Naive thymus-derived CD8-positive, alpha-beta T cell (primary cell): ENCODE results near the gene NACAD. TPM values are rescaled to one million over a fixed set of nuclear protein-coding genes. Genes with fewer than 3 reads are reported as not detected.
A peak's percentile ranks its signal among the peaks of the same experiment; 100 is the strongest.
"Not testable (repeated sequence)": the region's sequence is repeated elsewhere in the genome, so short reads cannot be mapped to it uniquely, and the experiment has no call there.

Experiments used
- ATAC-seq, 2 donors: fragments of 150-1000 bp; cut with Tn5 transposase in 1 of 2; sonication (Bioruptor Pico), chemical (Tn5 transposase) in 1 of 2; 1 replicate in 1 of 2; 2 replicates in 1 of 2; pipeline ENCODE4 v1.10.0; 2021; ENCODE audit warnings: mild to moderate bottlenecking in 2 of 2, moderate library complexity in 2 of 2
- POLR2A ChIA-PET: fragments of 350-600 bp; sonication (Branson Sonifier 250); formaldehyde crosslinking; loops from one replicate; lab custom pipeline; 2021; ENCODE audit warnings: antibody characterized with exemption; lab: Charles Lee
- DNase-seq, 10 donors: peaks; one replicate each; pipeline versions ENCODE4 v3.0.0 to v3.0.0-alpha.2; 2020 to 2022
- H3K27ac Mint-ChIP-seq, 10 donors: one replicate each; pipeline ENCODE4 v1.8.0; 2020 to 2022; ENCODE audit warnings: mild to moderate bottlenecking in 10 of 10, mixed read lengths in 10 of 10, moderate library complexity in 4 of 10, inconsistent platforms in 1 of 10
- H3K27me3 Mint-ChIP-seq, 5 donors: one replicate each; pipeline ENCODE4 v1.8.0; 2021 to 2022; ENCODE audit warnings: mixed read lengths in 5 of 5
- H3K36me3 Mint-ChIP-seq, 3 donors: one replicate each; pipeline ENCODE4 v1.8.0; 2020 to 2022; ENCODE audit warnings: mixed read lengths in 3 of 3, mild to moderate bottlenecking in 2 of 3, inconsistent platforms in 1 of 3
- H3K4me1 Mint-ChIP-seq, 4 donors: one replicate each; pipeline ENCODE4 v1.8.0; 2021 to 2022; ENCODE audit warnings: mixed read lengths in 4 of 4
- H3K4me3 Mint-ChIP-seq, 10 donors: one replicate each; pipeline ENCODE4 v1.8.0; 2020 to 2022; ENCODE audit warnings: mild to moderate bottlenecking in 10 of 10, mixed read lengths in 10 of 10, moderate library complexity in 6 of 10, inconsistent platforms in 1 of 10
- H3K9me3 Mint-ChIP-seq, 9 donors: one replicate each; pipeline ENCODE4 v1.8.0; 2020 to 2022; ENCODE audit warnings: mixed read lengths in 9 of 9, mild to moderate bottlenecking in 3 of 9, inconsistent platforms in 1 of 9, moderate library complexity in 1 of 9
- polyA plus RNA-seq, 3 donors: library from polyadenylated mRNA; unstranded; fragments of 300-500 nt; fragmentation: Illumina TruSeq; gene quantifications; one replicate each; pipeline ENCODE4 v1.2.3, GENCODE V29; 2021
- total RNA-seq, 8 experiments: library from RNA in 2 of 8; stranded (reverse) in 2 of 8; gene quantifications; one replicate each; pipeline ENCODE4 v1.2.3 and lab custom pipeline; 2021 to 2026

NACAD gene
- total and polyA plus RNA-seq, 5 experiments from 2014 or later: 0.06 to 0.16 (median 0.15) TPM

DNA sequence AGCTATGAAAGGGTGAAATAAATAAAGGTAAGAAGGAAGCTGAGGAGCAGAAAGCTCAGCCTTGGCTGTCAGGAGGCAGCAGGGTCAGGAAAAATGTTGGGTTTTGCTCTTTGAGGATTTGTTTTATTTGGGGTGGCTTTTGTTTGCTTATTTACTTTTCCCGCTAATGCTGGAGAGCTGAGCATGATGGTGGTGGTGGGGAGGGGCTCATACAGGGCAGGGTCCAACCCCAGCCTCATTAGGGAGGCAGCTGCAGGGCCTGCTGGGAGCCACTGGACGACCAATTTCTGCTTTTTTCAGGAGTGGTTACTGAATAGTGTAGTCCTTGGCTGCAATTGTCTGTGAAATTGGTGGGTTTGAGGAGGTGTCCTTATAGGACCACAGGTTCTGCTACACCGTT lies 52.5 kb downstream of the NACAD start:
- peaks cover 5 to 88% (median 21%) of the 10 kb centered on the region in 3 donors for H3K36me3 Mint-ChIP-seq
- DNase-seq (no peak), ATAC-seq (no peak)
- peaks cover 45 to 88% (median 81%) of the 10 kb centered on the region in 4 donors for H3K4me1 Mint-ChIP-seq
- POLR2A ChIA-PET: interaction anchor here (0.7 to 17.7 kb wide), 9 partner anchors 9 to 430 kb away, joined by 3 to 314 read pairs (median 5); partner anchors contain the start of genes CCM2 and MYO1G
- no peaks in the 10 kb centered on the region for H3K9me3 Mint-ChIP-seq
- H3K27ac Mint-ChIP-seq: peak overlapping the region; percentile 74 to 94 (median 90)
- no peaks in the 10 kb centered on the region for H3K27me3 Mint-ChIP-seq
- peak overlapping the region; percentile 62 to 90 (median 86) for H3K4me3 Mint-ChIP-seq

GRCh38 chr7:45035893-45036292 lies 52.9 kb downstream of the NACAD start:
- Mint-ChIP-seq H3K27me3 (no peaks in the 10 kb centered on the region), H3K4me1 (peaks cover 42 to 84% (median 80%) of the 10 kb centered on the region in 4 donors), H3K36me3 (peaks cover 5 to 84% (median 17%) of the 10 kb centered on the region in 3 donors), H3K9me3 (no peaks in the 10 kb centered on the region), H3K4me3 (peak overlapping the region; percentile 62 to 90 (median 86)), H3K27ac (peak overlapping the region; percentile 74 to 94 (median 90))
- POLR2A ChIA-PET: interaction anchor here (0.7 to 17.7 kb wide), 9 partner anchors 9 to 430 kb away, joined by 3 to 314 read pairs (median 5); partner anchors contain the start of genes CCM2 and MYO1G
- DNase-seq (peak in 2 of 10 donors; percentile 27 to 29), ATAC-seq (peak; percentile 37 to 66)

DNA sequence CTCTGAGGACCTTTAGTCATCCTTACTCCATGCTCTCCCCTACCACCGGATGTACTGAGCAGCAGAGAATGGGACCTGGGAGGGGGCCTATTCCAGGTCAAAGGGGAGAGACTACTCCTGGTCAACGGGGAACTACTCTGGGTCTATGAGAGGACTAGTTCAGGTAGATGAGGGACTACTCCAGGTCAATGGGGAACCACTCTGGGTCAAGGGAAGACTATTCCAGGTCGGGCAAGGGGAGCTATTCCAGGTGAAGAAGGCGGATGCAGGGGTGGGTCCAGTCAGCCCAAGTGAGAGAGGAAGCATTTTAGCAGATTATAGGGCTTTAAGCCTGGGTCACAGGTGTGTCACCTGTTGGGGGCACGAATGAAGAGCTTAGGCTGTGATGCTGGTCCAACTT lies 53.4 kb downstream of the NACAD start:
- ATAC-seq (no peak), DNase-seq (no peak)
- H3K27me3 Mint-ChIP-seq: no peaks in the 10 kb centered on the region
- H3K9me3 Mint-ChIP-seq: no peaks in the 10 kb centered on the region
- POLR2A ChIA-PET: interaction anchor here (0.7 to 17.7 kb wide), 9 partner anchors 8 to 429 kb away, joined by 3 to 314 read pairs (median 4); partner anchors contain the start of genes CCM2 and MYO1G
- peaks cover 39 to 82% (median 79%) of the 10 kb centered on the region in 4 donors for H3K4me1 Mint-ChIP-seq
- H3K4me3 Mint-ChIP-seq: peak overlapping the region; percentile 32 to 90 (median 86)
- peaks cover 5 to 79% (median 15%) of the 10 kb centered on the region in 3 donors for H3K36me3 Mint-ChIP-seq
- H3K27ac Mint-ChIP-seq: peak overlapping the region; percentile 43 to 85 (median 78)

DNA sequence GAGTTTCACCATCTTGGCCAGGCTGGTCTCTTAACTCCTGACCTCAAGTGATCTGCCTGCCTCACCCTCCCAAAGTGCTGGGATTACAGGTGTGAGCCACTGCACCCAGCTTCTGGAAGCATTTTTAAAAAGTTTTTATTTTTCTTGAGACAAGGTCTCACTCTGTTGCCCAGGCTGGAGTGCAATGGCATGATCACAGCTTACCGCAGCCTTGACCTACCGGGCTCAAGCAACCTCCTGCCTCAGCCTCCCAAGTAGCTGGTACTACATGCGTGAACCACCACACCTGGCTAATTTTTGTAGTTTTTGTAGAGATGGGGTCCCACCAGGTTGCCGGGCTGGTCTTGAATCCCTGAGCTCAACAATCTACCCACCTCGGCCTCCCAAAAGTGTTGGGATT lies 54.1 kb downstream of the NACAD start:
- peaks cover 5 to 77% (median 15%) of the 10 kb centered on the region in 3 donors for H3K36me3 Mint-ChIP-seq
- H3K4me3 Mint-ChIP-seq: peak overlapping the region in 8 of 10 donors; percentile 25 to 90 (median 50)
- H3K27ac Mint-ChIP-seq: peak overlapping the region in 8 of 10 donors; percentile 4 to 93 (median 76)

DNA sequence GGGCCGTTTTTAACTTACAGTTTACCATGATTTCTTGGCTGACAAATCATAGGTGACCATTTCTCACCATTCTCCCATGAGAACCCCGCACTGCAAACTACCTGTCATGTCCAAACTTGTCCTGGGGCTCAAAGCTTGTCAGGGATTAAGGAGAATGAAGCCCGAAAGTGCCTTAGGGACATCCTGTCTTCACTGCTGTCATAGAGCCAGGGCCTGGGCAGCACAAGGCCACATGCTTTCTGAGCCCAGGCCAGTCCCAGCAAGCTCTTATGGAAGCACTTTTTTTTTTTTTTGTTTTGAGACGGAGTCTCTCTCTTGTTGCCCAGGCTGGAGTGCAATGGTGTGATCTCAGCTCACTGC lies 54.9 kb downstream of the NACAD start:
- DNase-seq (no peak), ATAC-seq (no peak)
- H3K4me1 Mint-ChIP-seq: peaks cover 39 to 91% (median 86%) of the 10 kb centered on the region in 4 donors
- peak overlapping the region in 9 of 10 donors; percentile 68 to 93 (median 88) for H3K27ac Mint-ChIP-seq
- H3K9me3 Mint-ChIP-seq: no peaks in the 10 kb centered on the region
- no peaks in the 10 kb centered on the region for H3K27me3 Mint-ChIP-seq
- peak overlapping the region; percentile 48 to 89 (median 82) for H3K4me3 Mint-ChIP-seq
- H3K36me3 Mint-ChIP-seq: peaks cover 4 to 71% (median 10%) of the 10 kb centered on the region in 3 donors
- POLR2A ChIA-PET: interaction anchor here (0.5 to 17.7 kb wide), 6 partner anchors 20 to 136 kb away, joined by 3 to 314 read pairs (median 4); partner anchors contain the start of genes CCM2 and MYO1G

More for the DNA sequence above, 54.1 kb downstream of the NACAD start:
- H3K4me1 Mint-ChIP-seq: peaks cover 41 to 87% (median 84%) of the 10 kb centered on the region in 4 donors
- POLR2A ChIA-PET: interaction anchor here (0.6 to 17.7 kb wide), 8 partner anchors 7 to 183 kb away, joined by 3 to 314 read pairs (median 4); partner anchors contain the start of genes CCM2 and MYO1G
- H3K9me3 Mint-ChIP-seq, DNase-seq, ATAC-seq, H3K27me3 Mint-ChIP-seq: not testable (repeated sequence)

DNA sequence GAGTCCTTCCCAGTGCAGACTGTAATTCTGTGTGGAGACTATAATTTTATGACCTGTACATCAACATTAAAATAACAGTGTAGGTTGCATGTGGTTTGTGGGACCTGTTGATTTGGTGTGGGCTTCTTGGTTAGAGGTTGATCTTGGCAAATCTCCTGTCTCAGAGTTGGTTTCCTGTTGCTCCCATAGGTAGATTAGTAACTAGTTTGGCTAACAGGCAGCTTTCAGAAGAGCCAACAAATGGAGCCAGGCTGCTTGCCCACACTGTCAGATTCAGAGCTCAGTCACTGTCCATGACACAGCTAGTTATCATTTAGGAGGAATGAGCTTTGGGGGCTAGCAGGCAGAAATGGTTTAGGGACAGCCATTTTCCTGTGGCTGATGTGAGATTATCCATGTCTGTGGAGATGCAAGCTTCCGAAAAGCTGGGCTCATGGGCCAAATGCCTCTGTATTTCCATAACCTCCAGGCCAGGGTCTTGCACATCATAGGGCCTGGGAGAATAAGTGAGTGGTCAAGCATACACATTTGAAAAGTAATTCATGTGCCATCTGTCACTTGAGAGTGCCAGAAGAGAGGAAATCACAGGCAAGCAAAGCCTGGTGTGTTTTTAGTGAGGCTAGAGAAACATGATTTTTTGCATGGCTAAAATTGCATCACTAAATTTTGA lies 55.4 kb downstream of the NACAD start:
- ATAC-seq (peak; percentile 22 to 40), DNase-seq (peak in 2 of 10 donors; percentile 32 to 36)
- Mint-ChIP-seq H3K36me3 (peaks cover 0 to 66% (median 7%) of the 10 kb centered on the region in 3 donors), H3K27me3 (no peaks in the 10 kb centered on the region), H3K4me3 (peak overlapping the region; percentile 48 to 89 (median 82)), H3K9me3 (no peaks in the 10 kb centered on the region), H3K4me1 (peaks cover 39 to 91% (median 83%) of the 10 kb centered on the region in 4 donors), H3K27ac (peak overlapping the region; percentile 68 to 93 (median 88))
- POLR2A ChIA-PET: interaction anchor here (0.5 to 17.7 kb wide), 7 partner anchors 12 to 1353 kb away, joined by 3 to 314 read pairs (median 4); partner anchors contain the start of genes CCM2, MYO1G and PPIA

GRCh38 chr7:45032421-45032820 lies 56.3 kb downstream of the NACAD start:
- POLR2A ChIA-PET: interaction anchor here (0.7 to 17.7 kb wide), 7 partner anchors 11 to 236 kb away, joined by 3 to 314 read pairs (median 6); partner anchors contain the start of genes CCM2, MYO1G and PPIA
- peak overlapping the region; percentile 48 to 89 (median 82) for H3K4me3 Mint-ChIP-seq
- no peaks in the 10 kb centered on the region for H3K9me3 Mint-ChIP-seq
- peaks cover 34 to 84% (median 75%) of the 10 kb centered on the region in 4 donors for H3K4me1 Mint-ChIP-seq
- H3K36me3 Mint-ChIP-seq: peaks cover 4 to 56% (median 10%) of the 10 kb centered on the region in 3 donors
- DNase-seq: no peak
- no peak for ATAC-seq
- peak overlapping the region; percentile 79 to 93 (median 88) for H3K27ac Mint-ChIP-seq
- no peaks in the 10 kb centered on the region for H3K27me3 Mint-ChIP-seq

GRCh38 chr7:45031829-45032228 lies 56.9 kb downstream of the NACAD start:
- peak overlapping the region; percentile 79 to 93 (median 85) for H3K27ac Mint-ChIP-seq
- H3K27me3 Mint-ChIP-seq: no peaks in the 10 kb centered on the region
- ATAC-seq (no peak), DNase-seq (peak in 1 of 10 donors; percentile 15)
- H3K9me3 Mint-ChIP-seq: no peaks in the 10 kb centered on the region
- peaks cover 36 to 84% (median 76%) of the 10 kb centered on the region in 4 donors for H3K4me1 Mint-ChIP-seq
- peaks cover 5 to 51% (median 7%) of the 10 kb centered on the region in 3 donors for H3K36me3 Mint-ChIP-seq
- peak overlapping the region; percentile 48 to 89 (median 80) for H3K4me3 Mint-ChIP-seq
- POLR2A ChIA-PET: interaction anchor here (1.3 to 17.7 kb wide), 5 partner anchors 10 to 235 kb away, joined by 3 to 314 read pairs (median 6); partner anchors contain the start of genes CCM2, MYO1G and PPIA

Other genes starting within 250 kb of the NACAD start
- gene H2AZ2, start 240.9 kb downstream of the NACAD start, total RNA-seq: 100 to 1,000 TPM; 156 to 164 TPM
- gene H2AZ2, start 240.9 kb downstream of the NACAD start, polyA plus RNA-seq: 100 to 1,000 TPM; 236 to 254 (median 247) TPM
- gene PURB, start 203.4 kb downstream of the NACAD start, total RNA-seq: 10 to 100 TPM; 28.1 TPM
- 1 to 10 TPM; 2.0 to 3.2 (median 2.6) TPM for gene PURB, start 203.4 kb downstream of the NACAD start, polyA plus RNA-seq
- 10 to 100 TPM; 44.4 to 44.5 TPM for gene MYO1G, start 110.0 kb downstream of the NACAD start, total RNA-seq
- gene MYO1G, start 110.0 kb downstream of the NACAD start, polyA plus RNA-seq: 100 to 1,000 TPM in 1 of 3 donors, 10 to 100 TPM in 2; 60.0 to 106 (median 73.8) TPM
- gene CCM2, start 88.8 kb downstream of the NACAD start, total RNA-seq: 100 to 1,000 TPM; 160 to 167 TPM
- gene CCM2, start 88.8 kb downstream of the NACAD start, polyA plus RNA-seq: 10 to 100 TPM; 49.9 to 81.7 (median 63.2) TPM
- gene TBRG4, start 22.7 kb upstream of the NACAD start, total RNA-seq: 100 to 1,000 TPM; 154 to 167 TPM
- 10 to 100 TPM; 51.3 to 95.7 (median 69.0) TPM for gene TBRG4, start 22.7 kb upstream of the NACAD start, polyA plus RNA-seq
- gene RAMP3, start 68.8 kb upstream of the NACAD start, total RNA-seq: not detected
- not detected for gene RAMP3, start 68.8 kb upstream of the NACAD start, polyA plus RNA-seq